HG03060 (cell line): ENCODE results near the gene RGS6.

Experiments used
- ATAC-seq: cut with Tn5 transposase; IDR thresholded peaks from one replicate; pipeline ENCODE4 v1.9.1; 2021; ENCODE audit warnings: low read depth, moderate number of reproducible peaks; ENCODE audit not compliant: unreplicated experiment

The RGS6 gene

GRCh38 chr14:72541546-72541945 is 609.3 kb downstream of the RGS6 start:
- ATAC-seq, result no peak

GRCh38 chr14:72543341-72543740 is 611.1 kb downstream of the RGS6 start:
- ATAC-seq, result no peak

- ATAC-seq, result no peak
Observed at GRCh38 chr14:72544615-72545387, 612.6 kb downstream of the RGS6 start.

GRCh38 chr14:72545411-72546311 is 613.4 kb downstream of the RGS6 start:
- no peak for ATAC-seq

- no peak for ATAC-seq
Observed at GRCh38 chr14:72546344-72547016, 614.3 kb downstream of the RGS6 start.

- no peak for ATAC-seq
Observed at GRCh38 chr14:72547999-72548398, 615.8 kb downstream of the RGS6 start.

GRCh38 chr14:72549026-72549425 is 616.8 kb downstream of the RGS6 start:
- ATAC-seq, result no peak

GRCh38 chr14:72549854-72550253 is 617.6 kb downstream of the RGS6 start:
- ATAC-seq, result no peak

GRCh38 chr14:72550513-72550912 is 618.3 kb downstream of the RGS6 start:
- no peak for ATAC-seq

GRCh38 chr14:72552236-72552635 is 620.0 kb downstream of the RGS6 start:
- no peak for ATAC-seq

GRCh38 chr14:72553161-72553560 is 620.9 kb downstream of the RGS6 start:
- ATAC-seq, result no peak

GRCh38 chr14:72553656-72554055 is 621.4 kb downstream of the RGS6 start:
- no peak for ATAC-seq

- no peak for ATAC-seq
Observed at GRCh38 chr14:72554401-72554800, 622.2 kb downstream of the RGS6 start.

- ATAC-seq, result no peak
Observed at GRCh38 chr14:72554994-72555608, 622.9 kb downstream of the RGS6 start.

GRCh38 chr14:72555609-72556000 is 623.4 kb downstream of the RGS6 start:
- ATAC-seq, result no peak

GRCh38 chr14:72557671-72558070 is 625.4 kb downstream of the RGS6 start:
- no peak for ATAC-seq

- no peak for ATAC-seq
Observed at GRCh38 chr14:72558721-72559120, 626.5 kb downstream of the RGS6 start.

- no peak for ATAC-seq
Observed at GRCh38 chr14:72559202-72559601, 627.0 kb downstream of the RGS6 start.

- ATAC-seq, result no peak
Observed at GRCh38 chr14:72559669-72560255, 627.5 kb downstream of the RGS6 start.

GRCh38 chr14:72560331-72560730 is 628.1 kb downstream of the RGS6 start:
- ATAC-seq, result no peak
